Raji (cell line): ENCODE measurements around the gene IFNGR1.

ENCODE experiments used
- POLR2A ChIP-seq: IDR thresholded peaks from 2 replicates; pipeline ENCODE4 v1.6.1; 2011; ENCODE audit warnings: low read depth, low read length, control low read depth; ENCODE audit not compliant: insufficient read depth

IFNGR1 gene

GRCh38 chr6:137175157-137175867 is 43.9 kb downstream of the IFNGR1 start:
- TF ChIP-seq POLR2A, result no peak

GRCh38 chr6:137173501-137173900 is 45.7 kb downstream of the IFNGR1 start, which contains the start of gene IL22RA2:
IL22RA2 (minus strand) TSS chr6:137173644; CDS start chr6:137161749, 11,895 bp downstream.
- TF ChIP-seq POLR2A, result no peak

- TF ChIP-seq POLR2A, result no peak
Measured at GRCh38 chr6:137172734-137173431, 46.3 kb downstream of the IFNGR1 start.

- TF ChIP-seq POLR2A, result no peak
Measured at GRCh38 chr6:137171824-137172733, 47.1 kb downstream of the IFNGR1 start.

- TF ChIP-seq POLR2A, result no peak
Measured at GRCh38 chr6:137171053-137171374, 48.2 kb downstream of the IFNGR1 start.

GRCh38 chr6:137170266-137171052 is 48.7 kb downstream of the IFNGR1 start:
- TF ChIP-seq POLR2A, result no peak

GRCh38 chr6:137167702-137168377 is 51.3 kb downstream of the IFNGR1 start:
- no peak for TF ChIP-seq POLR2A

- no peak for TF ChIP-seq POLR2A
Measured at GRCh38 chr6:137166247-137167098, 52.7 kb downstream of the IFNGR1 start.

GRCh38 chr6:137165375-137166246 is 53.6 kb downstream of the IFNGR1 start:
- TF ChIP-seq POLR2A, result no peak

- TF ChIP-seq POLR2A, result no peak
Measured at GRCh38 chr6:137163732-137164318, 55.4 kb downstream of the IFNGR1 start.

- TF ChIP-seq POLR2A, result no peak
Measured at GRCh38 chr6:137162692-137163306, 56.4 kb downstream of the IFNGR1 start.

GRCh38 chr6:137161949-137162348 is 57.2 kb downstream of the IFNGR1 start:
- TF ChIP-seq POLR2A, result no peak
